Measurements from ENCODE around the gene LRRC74A. TPM values are rescaled to one million over a fixed set of nuclear protein-coding genes. Genes with fewer than 3 reads are reported as not detected.

LRRC74A gene
- polyA plus RNA-seq (2012; ENCODE audit: insufficient read depth, insufficient read length, low read depth): not detected

GRCh38 chr14:76826122-76826521 lies at the start of gene LRRC74A:
LRRC74A (plus strand) TSS chr14:76826408; CDS start chr14:76826698, 290 bp downstream.
- DNase-seq: no peak
- Histone ChIP-seq H3K27me3 (no peaks in the 10 kb centered on the region), H3K4me3 (ENCODE audit: low read depth, low read length) (no peak within 1 kb of the TSS), H3K4me1 (no peaks in the 10 kb centered on the region), H3K36me3 (no peaks in the 10 kb centered on the region), H3K9me3 (no peaks in the 10 kb centered on the region)
- TF ChIP-seq CTCF (IDR thresholded peaks at IDR 0.05; ENCODE audit: low read depth, low read length): no peak

GRCh38 chr14:76776428-76777251 lies 49.6 kb upstream of the LRRC74A start:
- Histone ChIP-seq H3K4me3 (ENCODE audit: low read depth, low read length) (no peak overlapping the region), H3K4me1 (peaks cover 18% of the 10 kb centered on the region), H3K36me3 (no peaks in the 10 kb centered on the region; the same call in 1 of the 2 replicates), H3K27me3 (no peaks in the 10 kb centered on the region), H3K9me3 (no peaks in the 10 kb centered on the region)
- no peak for DNase-seq
- peak; percentile 43 for TF ChIP-seq CTCF (IDR thresholded peaks at IDR 0.05; ENCODE audit: low read depth, low read length)

- Histone ChIP-seq H3K36me3 (peaks cover 7% of the 10 kb centered on the region; the same call in 1 of the 2 replicates), H3K9me3 (no peaks in the 10 kb centered on the region), H3K27me3 (no peaks in the 10 kb centered on the region), H3K4me1 (peaks cover 15% of the 10 kb centered on the region), H3K4me3 (ENCODE audit: low read depth, low read length) (no peak overlapping the region)
- TF ChIP-seq CTCF (IDR thresholded peaks at IDR 0.05; ENCODE audit: low read depth, low read length): no peak
- no peak for DNase-seq
These were observed 48.5 kb upstream of the LRRC74A start for GRCh38 chr14:76777721-76778120.

GRCh38 chr14:76778546-76779215 lies 47.5 kb upstream of the LRRC74A start:
- TF ChIP-seq CTCF (IDR thresholded peaks at IDR 0.05; ENCODE audit: low read depth, low read length): no peak
- peaks cover 9% of the 10 kb centered on the region for H3K4me1 ChIP-seq
- DNase-seq: no peak
- H3K4me3 ChIP-seq (ENCODE audit: low read depth, low read length): no peak overlapping the region
- peaks cover 7% of the 10 kb centered on the region; the same call in 1 of the 2 replicates for H3K36me3 ChIP-seq
- H3K27me3 ChIP-seq: no peaks in the 10 kb centered on the region
- H3K9me3 ChIP-seq: no peaks in the 10 kb centered on the region

GRCh38 chr14:76779221-76780057 lies 46.8 kb upstream of the LRRC74A start:
- H3K36me3 ChIP-seq: peaks cover 7% of the 10 kb centered on the region; the same call in 1 of the 2 replicates
- no peak for TF ChIP-seq CTCF (IDR thresholded peaks at IDR 0.05; ENCODE audit: low read depth, low read length)
- H3K4me3 ChIP-seq (ENCODE audit: low read depth, low read length): no peak overlapping the region
- no peaks in the 10 kb centered on the region for H3K9me3 ChIP-seq
- no peaks in the 10 kb centered on the region for H3K27me3 ChIP-seq
- peaks cover 9% of the 10 kb centered on the region for H3K4me1 ChIP-seq
- no peak for DNase-seq

All from BE2C (cell line).